B cell (primary cell): ENCODE measurements around the gene TNFAIP8L3. TPM values are rescaled to one million over a fixed set of nuclear protein-coding genes. Genes with fewer than 3 reads are reported as not detected.

Source experiments
- ATAC-seq: fragments of 200-7000 bp; cut with Tn5 transposase; one replicate; pipeline ENCODE4 v1.10.0; 2021; ENCODE audit warnings: low read depth, mild to moderate bottlenecking, moderate number of reproducible peaks, moderate library complexity
- CTCF ChIA-PET: fragments of 350-600 bp; sonication (Branson Sonifier 250); formaldehyde crosslinking; loops from one replicate; lab custom pipeline; 2021; ENCODE audit warnings: antibody characterized with exemption, inconsistent platforms; lab: Charles Lee
- POLR2A ChIA-PET: fragments of 350-600 bp; sonication (Branson Sonifier 250); formaldehyde crosslinking; loops from one replicate; lab custom pipeline; 2021; ENCODE audit warnings: antibody characterized with exemption; lab: Charles Lee
- DNase-seq: peaks from one replicate; pipeline ENCODE4 v3.0.0; 2013
- H2AFZ ChIP-seq: 2 replicates; pipeline ENCODE4 v1.6.1; 2012; ENCODE audit warnings: mild to moderate bottlenecking, low read depth, low read length; ENCODE audit not compliant: insufficient read depth, poor library complexity, severe bottlenecking
- H3K27ac ChIP-seq, 2 donors: 1 replicate in 1 of 2; 2 replicates in 1 of 2; pipeline ENCODE4 v1.5.1; 2012 to 2013; ENCODE audit warnings: low read length in 2 of 2, mild to moderate bottlenecking in 2 of 2, moderate library complexity in 1 of 2
- H3K27me3 ChIP-seq, 4 experiments: fragments of 200-600 bp in 1 of 4; sonication (generic) in 1 of 4; replicated peaks in 1 of 4; 1 replicate in 2 of 4; 2 replicates in 2 of 4; pipeline versions ENCODE4 v1.6.1 to v1.7.0; 2013 to 2016; ENCODE audit warnings: low read length in 3 of 4, mild to moderate bottlenecking in 2 of 4, mixed read lengths in 1 of 4, moderate library complexity in 1 of 4; ENCODE audit not compliant: insufficient read depth in 4 of 4, control insufficient read depth in 3 of 4; ENCODE audit errors: control extremely low read depth in 1 of 4
- H3K36me3 ChIP-seq, 2 experiments: replicated peaks in 1 of 2; 1 replicate in 1 of 2; 2 replicates in 1 of 2; pipeline versions ENCODE4 v1.6.1 to v1.7.1; 2013; ENCODE audit warnings: low read length in 1 of 2; ENCODE audit not compliant: insufficient read depth in 2 of 2, control insufficient read depth in 1 of 2; ENCODE audit errors: control extremely low read depth in 1 of 2, extremely low read depth in 1 of 2
- H3K4me1 ChIP-seq, 2 donors: fragments of 200-600 bp in 1 of 2; sonication (generic) in 1 of 2; 1 replicate in 1 of 2; 2 replicates in 1 of 2; pipeline versions ENCODE4 v1.5.1 to v1.6.1; 2013 to 2017; ENCODE audit warnings: low read length in 2 of 2; ENCODE audit not compliant: control insufficient read depth in 2 of 2, insufficient read depth in 2 of 2
- H3K4me2 ChIP-seq: replicated peaks from 2 replicates; pipeline ENCODE3; 2012; ENCODE audit warnings: mild to moderate bottlenecking, low read depth, low read length; ENCODE audit not compliant: poor library complexity, severe bottlenecking
- H3K4me3 ChIP-seq, 5 experiments: fragments of 200-600 bp in 1 of 5; sonication (generic) in 1 of 5; 1 replicate in 3 of 5; 2 replicates in 2 of 5; pipeline versions ENCODE4 v1.5.1 to v1.7.0; 2011 to 2016; ENCODE audit warnings: low read length in 4 of 5, mild to moderate bottlenecking in 4 of 5, low read depth in 2 of 5, control low read depth in 1 of 5, moderate library complexity in 1 of 5; ENCODE audit not compliant: insufficient read depth in 1 of 5; ENCODE audit errors: control extremely low read depth in 1 of 5, extremely low read depth in 1 of 5
- H3K79me2 ChIP-seq: fragments of 200-600 bp; sonication (generic); one replicate; pipeline ENCODE4 v1.6.0; 2016; ENCODE audit warnings: low read length; ENCODE audit not compliant: control insufficient read depth, insufficient read depth
- H3K9ac ChIP-seq: fragments of 200-600 bp; sonication (generic); 2 replicates; pipeline ENCODE4 v1.6.1; 2017; ENCODE audit warnings: mild to moderate bottlenecking, low read length, moderate library complexity
- H3K9me3 ChIP-seq, 3 donors: one replicate each; pipeline versions ENCODE4 v1.6.1 to v1.7.1; 2013; ENCODE audit warnings: low read length in 2 of 3; ENCODE audit not compliant: control insufficient read depth in 2 of 3, insufficient read depth in 1 of 3; ENCODE audit errors: control extremely low read depth in 1 of 3
- H4K20me1 ChIP-seq: 2 replicates; pipeline ENCODE4 v1.6.0; 2012; ENCODE audit warnings: mild to moderate bottlenecking, low read length; ENCODE audit not compliant: insufficient read depth, control insufficient read depth, poor library complexity, severe bottlenecking
- H3K27ac Mint-ChIP-seq: one replicate; pipeline ENCODE4 v1.8.0; 2021; ENCODE audit warnings: mixed read lengths
- H3K27me3 Mint-ChIP-seq: one replicate; pipeline ENCODE4 v1.8.0; 2021; ENCODE audit warnings: mixed read lengths
- H3K4me1 Mint-ChIP-seq: one replicate; pipeline ENCODE4 v1.8.0; 2021; ENCODE audit warnings: mixed read lengths
- H3K4me3 Mint-ChIP-seq: one replicate; pipeline ENCODE4 v1.8.0; 2021; ENCODE audit warnings: mixed read lengths
- H3K9me3 Mint-ChIP-seq: one replicate; pipeline ENCODE4 v1.8.0; 2022; ENCODE audit warnings: mixed read lengths; ENCODE audit not compliant: insufficient read depth
- CTCF ChIP-seq: fragments of 200-600 bp; IDR thresholded peaks from one replicate; pipeline ENCODE4 v1.8.0; 2022; ENCODE audit warnings: antibody characterized with exemption, mild to moderate bottlenecking
- EZH2 ChIP-seq: IDR thresholded peaks from 2 replicates; pipeline ENCODE4 v1.6.1; 2012; ENCODE audit warnings: borderline replicate concordance, low read depth, mild to moderate bottlenecking, moderate library complexity, low read length; ENCODE audit not compliant: insufficient read depth, poor library complexity, severe bottlenecking
- WGBS: methylation state at CpG from one replicate; pipeline ENCODE4 v1.1.5; 2013; ENCODE audit warnings: missing lambda C conversion rate; ENCODE audit not compliant: insufficient coverage; 5-methylcytosine and 5-hydroxymethylcytosine counted together
- intact Hi-C: fragments of 100-400 bp; cut with micrococcal nuclease; formaldehyde crosslinking; loops from one replicate; pipeline ENCODE4 v1.10.0; 2022
- polyA plus RNA-seq: library from polyadenylated mRNA; depleted of rRNA; stranded (reverse); fragments of >200 nt; gene quantifications from 2 replicates; pipeline ENCODE4 v1.2.3, GENCODE V29; 2012
- total RNA-seq, 2 donors: library from RNA; stranded (reverse); fragments of 120-200 nt in 1 of 2; gene quantifications; 1 replicate in 1 of 2; 2 replicates in 1 of 2; pipeline versions ENCODE4 v1.2.3 to v1.2.4, GENCODE V29; 2013 to 2022

The TNFAIP8L3 gene
- total and polyA plus RNA-seq, 2 donors (not counting 1 experiment from before 2014, with no cell fraction given): not detected

GRCh38 chr15:51093839-51094605, 684 bp downstream of the TNFAIP8L3 start:
- peak overlapping the region; percentile 16 for H2AFZ ChIP-seq
- Mint-ChIP-seq H3K9me3 (no peaks in the 10 kb centered on the region), H3K27ac (no peak overlapping the region), H3K27me3 (peaks cover 72% of the 10 kb centered on the region), H3K4me3 (peak overlapping the region; percentile 45), H3K4me1 (peaks cover 13% of the 10 kb centered on the region)
- ChIA-PET POLR2A (no interaction called here), CTCF (no interaction called here)
- WGBS: 1% methylated on average over 65 of the region's 65 CpGs
- H3K4me3 ChIP-seq: peak overlapping the region in 1 of 5 experiments; percentile 21
- DNase-seq (no peak), ATAC-seq (no peak)
- intact Hi-C loops: no loop called here
- H3K9me3 ChIP-seq: no peaks in the 10 kb centered on the region
- peak overlapping the region; percentile 54 for H3K4me2 ChIP-seq
- no peak overlapping the region for H3K27ac ChIP-seq
- H4K20me1 ChIP-seq: no peaks in the 10 kb centered on the region
- H3K27me3 ChIP-seq: peaks cover 0 to 36% (median 25%) of the 10 kb centered on the region in 4 experiments
- no peaks in the 10 kb centered on the region for H3K79me2 ChIP-seq
- no peak for TF ChIP-seq CTCF
- TF ChIP-seq EZH2: no peak
- H3K9ac ChIP-seq: peak overlapping the region; percentile 15
- peaks cover 10 to 11% of the 10 kb centered on the region in 2 donors for H3K4me1 ChIP-seq
- no peaks in the 10 kb centered on the region for H3K36me3 ChIP-seq

- Mint-ChIP-seq H3K4me3 (peak overlapping the region; percentile 45), H3K4me1 (peaks cover 13% of the 10 kb centered on the region), H3K27me3 (peaks cover 74% of the 10 kb centered on the region), H3K9me3 (no peaks in the 10 kb centered on the region), H3K27ac (no peak overlapping the region)
- Histone ChIP-seq H3K4me1 (peaks cover 10 to 11% of the 10 kb centered on the region in 2 donors), H3K27ac (no peak overlapping the region), H4K20me1 (no peaks in the 10 kb centered on the region), H2AFZ (peak overlapping the region; percentile 16), H3K9ac (no peak overlapping the region), H3K9me3 (no peaks in the 10 kb centered on the region), H3K27me3 (peaks cover 0 to 36% (median 28%) of the 10 kb centered on the region in 4 experiments), H3K79me2 (no peaks in the 10 kb centered on the region), H3K4me3 (no peak overlapping the region), H3K36me3 (no peaks in the 10 kb centered on the region), H3K4me2 (peak overlapping the region; percentile 54)
- intact Hi-C loops: no loop called here
- 13% methylated on average over 14 of the region's 21 CpGs for WGBS
- ATAC-seq (no peak), DNase-seq (no peak)
- ChIA-PET POLR2A (no interaction called here), CTCF (no interaction called here)
- no peak for TF ChIP-seq CTCF
- no peak for TF ChIP-seq EZH2
These were observed 1.2 kb downstream of the TNFAIP8L3 start for GRCh38 chr15:51093488-51093838.
